Retinal pigment epithelial cell (primary cell): ENCODE measurements around the gene SLC9A1.

ENCODE experiments used
- DNase-seq: peaks from one replicate; pipeline ENCODE4 v3.0.0-alpha.2; 2010; ENCODE audit warnings: low read depth
- H3K4me3 ChIP-seq: 2 replicates; pipeline ENCODE4 v1.5.1; 2011; ENCODE audit warnings: mild to moderate bottlenecking, low read length, control low read depth, moderate library complexity
- TF ChIP-seq, protein P1 (sequence below): conservative IDR thresholded peaks from 2 replicates; pipeline ENCODE4 v1.5.1; 2011; ENCODE audit warnings: low read depth, low read length, control low read depth, inconsistent platforms

The SLC9A1 gene

DNA sequence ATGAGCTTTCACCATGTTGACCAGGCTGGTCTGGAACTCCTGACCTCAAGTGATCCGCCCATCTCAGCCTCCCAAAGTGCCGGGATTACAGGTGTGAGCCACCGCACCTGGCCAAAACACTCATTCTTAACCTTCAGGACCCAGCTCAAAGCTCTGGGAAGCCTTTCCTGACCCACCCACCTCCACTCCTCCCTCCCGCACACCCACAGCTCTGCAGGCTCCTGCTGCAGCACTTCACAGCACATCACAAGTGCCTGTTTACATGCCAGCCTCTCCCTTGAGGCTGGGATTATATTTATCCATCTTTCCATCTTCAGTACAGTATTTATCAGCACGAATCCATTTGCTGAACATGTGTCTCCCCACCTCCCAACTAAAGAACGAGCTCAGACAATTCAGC lies 14.9 kb downstream of the SLC9A1 start:
- DNase-seq: no peak
- no peak overlapping the region for H3K4me3 ChIP-seq
- TF ChIP-seq, protein P1, sequence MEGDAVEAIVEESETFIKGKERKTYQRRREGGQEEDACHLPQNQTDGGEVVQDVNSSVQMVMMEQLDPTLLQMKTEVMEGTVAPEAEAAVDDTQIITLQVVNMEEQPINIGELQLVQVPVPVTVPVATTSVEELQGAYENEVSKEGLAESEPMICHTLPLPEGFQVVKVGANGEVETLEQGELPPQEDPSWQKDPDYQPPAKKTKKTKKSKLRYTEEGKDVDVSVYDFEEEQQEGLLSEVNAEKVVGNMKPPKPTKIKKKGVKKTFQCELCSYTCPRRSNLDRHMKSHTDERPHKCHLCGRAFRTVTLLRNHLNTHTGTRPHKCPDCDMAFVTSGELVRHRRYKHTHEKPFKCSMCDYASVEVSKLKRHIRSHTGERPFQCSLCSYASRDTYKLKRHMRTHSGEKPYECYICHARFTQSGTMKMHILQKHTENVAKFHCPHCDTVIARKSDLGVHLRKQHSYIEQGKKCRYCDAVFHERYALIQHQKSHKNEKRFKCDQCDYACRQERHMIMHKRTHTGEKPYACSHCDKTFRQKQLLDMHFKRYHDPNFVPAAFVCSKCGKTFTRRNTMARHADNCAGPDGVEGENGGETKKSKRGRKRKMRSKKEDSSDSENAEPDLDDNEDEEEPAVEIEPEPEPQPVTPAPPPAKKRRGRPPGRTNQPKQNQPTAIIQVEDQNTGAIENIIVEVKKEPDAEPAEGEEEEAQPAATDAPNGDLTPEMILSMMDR: no peak

- no peak for DNase-seq
- no peak overlapping the region for H3K4me3 ChIP-seq
- TF ChIP-seq, protein P1: no peak
These were observed 16.0 kb downstream of the SLC9A1 start for GRCh38 chr1:27138927-27139326.

GRCh38 chr1:27138368-27138767 lies 16.6 kb downstream of the SLC9A1 start:
- TF ChIP-seq, protein P1: no peak
- DNase-seq: no peak
- no peak overlapping the region for H3K4me3 ChIP-seq

DNA sequence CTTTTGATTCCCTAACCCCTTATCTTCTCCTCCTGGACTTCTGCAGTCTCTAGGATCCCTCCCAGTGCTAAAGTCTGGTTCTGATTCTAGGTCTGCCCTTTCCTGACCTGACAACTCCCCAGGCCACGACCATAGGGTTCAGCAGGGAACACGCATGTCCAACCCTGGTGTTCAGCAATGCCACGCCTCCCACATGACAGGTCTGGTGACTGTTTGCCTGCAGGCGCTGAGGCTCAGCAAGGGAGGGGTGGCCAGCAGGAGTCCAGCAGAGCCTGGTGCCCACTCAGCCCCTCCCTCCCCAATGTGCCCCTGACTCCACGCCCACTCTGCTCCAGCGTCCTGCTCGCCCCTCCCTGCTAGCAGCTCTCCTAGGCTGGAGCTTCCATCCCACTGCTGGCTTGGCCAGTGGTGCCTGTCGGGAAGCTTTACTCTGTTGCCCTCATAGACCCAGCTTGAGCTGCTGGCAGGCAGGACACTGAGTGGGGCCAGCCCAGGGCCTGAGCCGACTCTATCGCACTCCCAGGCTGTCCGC lies 17.3 kb downstream of the SLC9A1 start:
- no peak overlapping the region for H3K4me3 ChIP-seq
- TF ChIP-seq, protein P1: no peak
- DNase-seq: peak; percentile 75

GRCh38 chr1:27136998-27137542 lies 17.9 kb downstream of the SLC9A1 start:
- no peak for DNase-seq
- TF ChIP-seq, protein P1: no peak
- no peak overlapping the region for H3K4me3 ChIP-seq

GRCh38 chr1:27136236-27136551 lies 18.7 kb downstream of the SLC9A1 start:
- DNase-seq: no peak
- no peak overlapping the region for H3K4me3 ChIP-seq
- TF ChIP-seq, protein P1: no peak

- TF ChIP-seq, protein P1: peak; percentile 39
- no peak overlapping the region for H3K4me3 ChIP-seq
- no peak for DNase-seq
These were observed 19.2 kb downstream of the SLC9A1 start for GRCh38 chr1:27135541-27136235.
